ENCODE measurements around the gene PAPPA. TPM values are rescaled to one million over a fixed set of nuclear protein-coding genes. Genes with fewer than 3 reads are reported as not detected.

The PAPPA gene
- total and polyA plus RNA-seq, 7 experiments from 2014 or later = 0.07 to 0.64 (median 0.48) TPM; not detected in 4

DNA sequence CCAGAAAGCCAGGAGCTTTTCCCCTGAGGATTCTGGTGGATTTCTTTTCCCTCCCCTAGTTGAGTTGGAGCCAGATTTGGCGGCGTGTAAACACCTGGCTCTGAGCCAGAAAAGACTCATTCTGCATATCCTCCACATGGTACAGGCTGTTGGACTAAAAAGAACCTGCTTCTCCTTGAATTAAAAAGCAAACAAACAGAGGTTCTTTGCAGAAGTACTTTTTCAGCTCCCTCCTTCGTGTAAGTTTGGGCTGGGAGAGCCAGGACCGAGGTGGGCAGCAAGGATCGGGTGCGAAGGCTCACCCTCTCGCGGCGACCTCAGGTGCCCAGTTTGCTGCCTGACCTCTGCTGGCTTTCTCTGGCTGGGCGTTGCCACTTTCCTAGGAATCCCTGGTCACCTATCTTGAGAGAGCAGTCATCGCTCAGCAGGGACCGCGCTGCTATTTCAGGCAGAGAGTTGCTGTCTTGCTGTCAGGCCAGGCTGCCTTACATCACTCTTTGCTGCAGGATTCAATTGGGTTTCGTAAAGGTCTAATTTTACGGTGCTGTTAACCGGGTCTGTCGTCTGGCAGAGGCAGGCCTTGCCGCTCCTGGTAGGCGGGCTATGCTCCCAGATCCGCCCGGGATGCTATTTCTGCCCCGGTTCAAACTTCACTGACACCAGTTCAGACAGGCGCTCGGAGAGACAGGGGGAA is 3.2 kb downstream of the PAPPA start:
- H3K27me3 ChIP-seq (ENCODE audit: control insufficient read depth in 2 of 2, insufficient read depth in 2 of 2, low read length in 2 of 2) = no peaks in the 10 kb centered on the region
- intact Hi-C loops (cut with micrococcal nuclease) = no loop called here
- H3K36me3 ChIP-seq (ENCODE audit: control insufficient read depth in 2 of 3, insufficient read depth in 3 of 3, low read length in 3 of 3) = no peaks in the 10 kb centered on the region
- Mint-ChIP-seq H3K4me3 (no peak overlapping the region), H3K27ac (no peak overlapping the region), H3K36me3 (peaks cover 0 to 5% (median 0%) of the 10 kb centered on the region in 5 donors), H3K4me1 (peaks cover 0 to 19% (median 5%) of the 10 kb centered on the region in 7 donors), H3K27me3 (peaks cover 63 to 83% (median 76%) of the 10 kb centered on the region in 5 donors), H3K9me3 (peaks cover 0 to 16% (median 4%) of the 10 kb centered on the region in 11 donors)
- no peak for ATAC-seq
- no peak for DNase-seq
- no peak overlapping the region for H3K4me3 ChIP-seq (ENCODE audit: low read length)
- no peaks in the 10 kb centered on the region for H3K4me1 ChIP-seq (ENCODE audit: control insufficient read depth in 2 of 2, insufficient read depth in 2 of 2, low read length in 2 of 2)
- ChIA-PET POLR2A (interaction anchor here (0.7 kb wide), 1 partner anchor 1005 kb away, joined by 3 read pairs; no protein-coding TSS in a partner anchor), CTCF (no interaction called here)
- no peaks in the 10 kb centered on the region for H3K9me3 ChIP-seq (ENCODE audit: control insufficient read depth in 2 of 3, low read length in 3 of 3)
- no peak overlapping the region for H3K27ac ChIP-seq (ENCODE audit: low read depth, low read length)

DNA sequence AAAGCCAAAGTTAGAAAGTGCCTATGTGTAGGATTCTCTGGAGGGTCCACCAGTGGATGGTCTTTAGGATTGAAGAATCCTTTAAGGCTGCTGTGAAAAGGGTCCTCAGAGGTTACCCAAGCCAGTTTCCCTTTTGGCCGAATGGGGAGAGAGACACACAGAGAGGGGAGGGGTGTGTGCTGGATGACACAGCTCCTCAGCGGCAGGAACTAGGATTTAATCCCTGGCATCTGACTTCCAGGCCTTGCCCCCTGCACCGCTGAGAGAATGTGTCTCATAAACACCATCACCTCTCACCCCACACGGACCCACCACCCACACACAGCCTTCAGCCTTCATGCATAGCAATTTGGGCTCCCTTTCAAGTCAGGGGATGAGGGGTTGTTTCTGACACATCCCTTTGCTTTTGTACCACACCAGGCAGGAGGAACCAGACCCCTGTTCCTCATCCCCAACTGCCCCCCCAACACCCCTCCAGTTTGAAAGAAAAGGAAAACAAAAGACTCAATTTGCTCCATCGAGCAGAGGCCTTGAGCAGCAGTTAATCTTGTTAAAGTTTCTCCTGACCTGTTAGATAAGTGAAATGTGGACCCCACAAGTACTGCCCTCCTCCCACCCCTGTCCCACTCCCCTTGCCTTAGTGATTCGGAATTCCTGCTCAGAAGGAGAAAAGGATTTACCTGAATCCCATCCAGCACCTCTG is 4.0 kb downstream of the PAPPA start:
- CTCF ChIA-PET = no interaction called here
- peaks cover 0 to 16% (median 4%) of the 10 kb centered on the region in 11 donors for H3K9me3 Mint-ChIP-seq
- intact Hi-C loops (cut with micrococcal nuclease) = no loop called here

DNA sequence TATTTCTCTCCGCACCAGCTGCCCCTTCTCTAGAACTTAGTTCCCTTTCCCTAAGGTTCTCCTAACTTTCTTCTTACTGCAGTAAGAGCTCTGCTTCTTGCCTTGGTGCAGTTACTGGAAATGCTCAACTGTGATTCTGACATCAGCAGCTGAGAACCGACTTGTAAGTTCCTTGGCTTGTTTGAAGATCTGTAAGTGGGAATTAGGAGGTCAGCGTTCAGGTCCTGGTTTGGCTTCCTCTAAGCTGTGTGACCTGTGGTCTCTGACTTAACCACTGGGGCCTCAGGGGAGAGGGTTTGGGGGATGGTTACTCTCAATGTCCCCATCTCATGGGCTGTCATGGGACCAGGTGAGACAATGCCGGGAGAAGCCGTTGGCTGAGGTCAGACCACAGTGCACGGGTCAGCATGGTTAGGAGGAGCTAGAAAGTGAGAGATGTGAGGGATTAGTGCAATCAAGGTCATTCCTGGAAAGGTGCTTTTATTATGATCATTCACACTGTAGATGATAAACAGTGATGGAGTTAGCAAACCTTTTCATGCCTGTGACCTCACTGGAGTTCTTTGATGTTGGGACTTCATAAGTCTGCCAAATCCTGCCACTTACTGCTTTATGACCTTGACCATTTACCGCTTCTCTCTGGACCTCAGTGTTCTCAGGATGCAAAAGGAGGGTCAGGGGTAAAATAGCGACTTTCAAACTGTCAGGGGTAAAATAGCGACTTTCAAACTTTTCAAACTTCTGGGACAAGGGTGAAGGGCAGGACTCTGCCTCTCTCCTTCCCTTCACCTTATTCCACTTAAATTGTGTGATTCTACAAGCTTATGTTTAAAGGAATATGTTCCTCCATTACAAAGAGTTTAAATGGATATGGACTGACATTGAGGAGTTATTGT is 7.3 kb downstream of the PAPPA start:
- Mint-ChIP-seq H3K36me3 (peaks cover 0 to 5% (median 0%) of the 10 kb centered on the region in 5 donors), H3K27ac (no peak overlapping the region), H3K4me3 (no peak overlapping the region), H3K4me1 (peaks cover 0 to 1% (median 0%) of the 10 kb centered on the region in 7 donors), H3K27me3 (peaks cover 29 to 52% (median 44%) of the 10 kb centered on the region in 5 donors), H3K9me3 (peaks cover 0 to 12% (median 4%) of the 10 kb centered on the region in 11 donors)
- CTCF ChIA-PET = no interaction called here
- Histone ChIP-seq H3K4me1 (ENCODE audit: control insufficient read depth in 2 of 2, insufficient read depth in 2 of 2, low read length in 2 of 2) (no peaks in the 10 kb centered on the region), H3K4me3 (ENCODE audit: low read length) (no peak overlapping the region), H3K27ac (ENCODE audit: low read depth, low read length) (no peak overlapping the region), H3K9me3 (ENCODE audit: control insufficient read depth in 2 of 3, low read length in 3 of 3) (no peaks in the 10 kb centered on the region), H3K36me3 (ENCODE audit: control insufficient read depth in 2 of 3, insufficient read depth in 3 of 3, low read length in 3 of 3) (no peaks in the 10 kb centered on the region), H3K27me3 (ENCODE audit: control insufficient read depth in 2 of 2, insufficient read depth in 2 of 2, low read length in 2 of 2) (no peaks in the 10 kb centered on the region)
- intact Hi-C loops (cut with micrococcal nuclease) = no loop called here
- ATAC-seq (no peak), DNase-seq (no peak)
- POLR2A ChIA-PET = no interaction called here

More for the DNA sequence above, 4.0 kb downstream of the PAPPA start:
- Mint-ChIP-seq H3K27me3 (peaks cover 56 to 77% (median 68%) of the 10 kb centered on the region in 5 donors), H3K36me3 (peaks cover 0 to 5% (median 0%) of the 10 kb centered on the region in 5 donors), H3K27ac (no peak overlapping the region), H3K4me1 (peaks cover 0 to 19% (median 5%) of the 10 kb centered on the region in 7 donors), H3K4me3 (no peak overlapping the region)
- Histone ChIP-seq H3K4me3 (ENCODE audit: low read length) (no peak overlapping the region), H3K9me3 (ENCODE audit: control insufficient read depth in 2 of 3, low read length in 3 of 3) (no peaks in the 10 kb centered on the region), H3K27ac (ENCODE audit: low read depth, low read length) (no peak overlapping the region), H3K36me3 (ENCODE audit: control insufficient read depth in 2 of 3, insufficient read depth in 3 of 3, low read length in 3 of 3) (no peaks in the 10 kb centered on the region), H3K4me1 (ENCODE audit: control insufficient read depth in 2 of 2, insufficient read depth in 2 of 2, low read length in 2 of 2) (no peaks in the 10 kb centered on the region), H3K27me3 (ENCODE audit: control insufficient read depth in 2 of 2, insufficient read depth in 2 of 2, low read length in 2 of 2) (no peaks in the 10 kb centered on the region)
- no peak for DNase-seq
- POLR2A ChIA-PET = interaction anchor here (0.7 kb wide), 1 partner anchor 1005 kb away, joined by 3 read pairs; no protein-coding TSS in a partner anchor
- ATAC-seq = no peak

DNA sequence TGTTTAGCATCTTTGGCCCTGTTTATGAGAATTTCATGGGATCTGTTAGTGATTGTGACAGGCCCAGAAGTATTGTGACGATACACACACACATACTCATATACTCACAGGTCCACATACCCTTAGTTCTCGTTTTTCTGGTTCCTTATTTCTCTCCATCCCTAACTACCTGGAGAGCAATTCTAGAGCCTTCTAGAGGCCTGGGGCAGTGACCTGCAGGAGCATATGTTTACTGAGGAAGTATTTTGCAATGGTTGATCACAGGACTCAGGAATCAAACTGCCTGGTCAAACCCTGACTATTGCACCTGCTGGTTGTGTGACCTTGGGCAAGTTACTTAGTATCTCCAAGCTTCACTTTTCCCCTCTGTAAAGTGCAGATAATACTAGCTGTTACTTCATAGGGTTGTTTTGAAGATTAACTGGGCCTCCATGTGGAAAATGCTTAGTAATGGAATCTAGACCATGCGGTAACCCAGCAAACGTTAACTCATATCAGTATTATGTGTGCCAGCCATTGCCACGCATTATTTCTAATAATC is 8.7 kb downstream of the PAPPA start:
- Histone ChIP-seq H3K27me3 (ENCODE audit: control insufficient read depth in 2 of 2, insufficient read depth in 2 of 2, low read length in 2 of 2) (no peaks in the 10 kb centered on the region), H3K9me3 (ENCODE audit: control insufficient read depth in 2 of 3, low read length in 3 of 3) (no peaks in the 10 kb centered on the region), H3K36me3 (ENCODE audit: control insufficient read depth in 2 of 3, insufficient read depth in 3 of 3, low read length in 3 of 3) (no peaks in the 10 kb centered on the region), H3K27ac (ENCODE audit: low read depth, low read length) (no peak overlapping the region), H3K4me1 (ENCODE audit: control insufficient read depth in 2 of 2, insufficient read depth in 2 of 2, low read length in 2 of 2) (no peaks in the 10 kb centered on the region), H3K4me3 (ENCODE audit: low read length) (no peak overlapping the region)
- peaks cover 0 to 18% (median 4%) of the 10 kb centered on the region in 11 donors for H3K9me3 Mint-ChIP-seq
- ChIA-PET POLR2A (no interaction called here), CTCF (no interaction called here)
- no peak for ATAC-seq
- DNase-seq = no peak
- peaks cover 15 to 38% (median 32%) of the 10 kb centered on the region in 5 donors for H3K27me3 Mint-ChIP-seq
- no peaks in the 10 kb centered on the region for H3K4me1 Mint-ChIP-seq
- H3K4me3 Mint-ChIP-seq = no peak overlapping the region
- no peak overlapping the region for H3K27ac Mint-ChIP-seq
- intact Hi-C loops (cut with micrococcal nuclease) = no loop called here
- peaks cover 0 to 5% (median 0%) of the 10 kb centered on the region in 5 donors for H3K36me3 Mint-ChIP-seq

DNA sequence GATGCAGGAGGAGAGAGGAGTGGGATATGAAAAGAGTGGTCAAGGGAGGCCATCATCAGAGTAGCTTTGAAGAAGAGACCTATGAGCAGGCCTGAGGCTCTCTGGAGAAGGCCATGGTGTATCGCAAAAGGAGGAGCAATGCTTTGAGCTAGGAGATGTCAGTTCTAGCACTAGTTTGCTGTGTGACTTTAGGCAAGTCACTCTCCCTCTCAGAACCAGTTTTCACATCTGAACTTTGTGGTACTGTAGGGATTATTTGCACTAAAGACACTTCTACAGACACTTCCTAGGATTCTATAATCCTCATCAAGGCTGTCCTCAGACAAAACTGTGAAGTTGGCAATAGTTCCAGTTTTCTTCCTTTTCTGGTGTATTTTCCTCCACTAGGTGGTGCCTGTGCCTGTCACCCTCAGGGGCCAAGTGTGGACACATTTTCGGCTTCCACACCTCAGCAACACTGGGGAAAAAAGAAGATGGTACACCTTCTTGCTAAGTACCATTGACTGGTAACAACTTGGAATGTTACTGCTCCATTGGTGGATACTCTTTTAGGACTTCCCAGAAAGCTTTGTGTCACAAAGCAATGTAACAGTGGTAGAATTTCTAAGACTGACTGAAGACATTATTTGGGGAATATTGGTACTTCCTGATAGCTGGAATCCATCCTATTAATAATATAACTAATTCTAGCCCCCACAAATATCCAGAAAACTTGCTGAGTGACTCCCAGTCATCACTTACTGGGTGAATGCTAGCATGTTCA is 9.9 kb downstream of the PAPPA start:
- Histone ChIP-seq H3K27ac (ENCODE audit: low read depth, low read length) (no peak overlapping the region), H3K4me1 (ENCODE audit: control insufficient read depth in 2 of 2, insufficient read depth in 2 of 2, low read length in 2 of 2) (no peaks in the 10 kb centered on the region), H3K27me3 (ENCODE audit: control insufficient read depth in 2 of 2, insufficient read depth in 2 of 2, low read length in 2 of 2) (no peaks in the 10 kb centered on the region), H3K4me3 (ENCODE audit: low read length) (no peak overlapping the region), H3K36me3 (ENCODE audit: control insufficient read depth in 2 of 3, insufficient read depth in 3 of 3, low read length in 3 of 3) (no peaks in the 10 kb centered on the region), H3K9me3 (ENCODE audit: control insufficient read depth in 2 of 3, low read length in 3 of 3) (no peaks in the 10 kb centered on the region)
- Mint-ChIP-seq H3K9me3 (peaks cover 0 to 18% (median 4%) of the 10 kb centered on the region in 11 donors), H3K36me3 (peaks cover 0 to 5% (median 0%) of the 10 kb centered on the region in 5 donors), H3K27ac (no peak overlapping the region), H3K4me3 (no peak overlapping the region), H3K27me3 (peaks cover 5 to 27% (median 22%) of the 10 kb centered on the region in 5 donors), H3K4me1 (no peaks in the 10 kb centered on the region)
- ChIA-PET CTCF (no interaction called here), POLR2A (no interaction called here)
- DNase-seq = no peak
- intact Hi-C loops (cut with micrococcal nuclease) = no loop called here
- ATAC-seq = no peak

DNA sequence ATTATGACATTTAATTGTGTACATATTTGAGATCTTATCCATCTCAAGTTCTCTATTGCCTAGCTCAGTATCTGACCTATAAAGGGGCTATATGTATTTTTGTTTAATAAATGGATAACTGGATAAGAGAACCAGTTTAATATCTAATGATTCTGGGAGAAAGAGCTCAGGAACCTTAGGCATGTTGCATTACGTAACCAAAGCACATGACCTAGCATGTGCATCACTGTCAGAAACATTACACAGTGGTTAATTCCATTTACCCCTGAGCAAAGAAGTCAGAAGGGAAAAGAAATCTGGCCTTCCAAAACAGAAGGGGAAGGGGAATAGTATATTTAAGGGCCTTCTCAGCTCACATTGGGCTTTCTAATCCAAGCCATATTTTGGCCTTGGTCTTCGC is 12.3 kb downstream of the PAPPA start:
- Histone ChIP-seq H3K27me3 (ENCODE audit: control insufficient read depth in 2 of 2, insufficient read depth in 2 of 2, low read length in 2 of 2) (no peaks in the 10 kb centered on the region), H3K27ac (ENCODE audit: low read depth, low read length) (no peak overlapping the region), H3K4me3 (ENCODE audit: low read length) (no peak overlapping the region), H3K4me1 (ENCODE audit: control insufficient read depth in 2 of 2, insufficient read depth in 2 of 2, low read length in 2 of 2) (no peaks in the 10 kb centered on the region), H3K9me3 (ENCODE audit: control insufficient read depth in 2 of 3, low read length in 3 of 3) (no peaks in the 10 kb centered on the region), H3K36me3 (ENCODE audit: control insufficient read depth in 2 of 3, insufficient read depth in 3 of 3, low read length in 3 of 3) (no peaks in the 10 kb centered on the region)
- H3K27ac Mint-ChIP-seq = no peak overlapping the region
- H3K27me3 Mint-ChIP-seq = peaks cover 0 to 15% (median 6%) of the 10 kb centered on the region in 5 donors
- intact Hi-C loops (cut with micrococcal nuclease) = no loop called here
- no peak for ATAC-seq
- no peak overlapping the region for H3K4me3 Mint-ChIP-seq
- no peaks in the 10 kb centered on the region for H3K4me1 Mint-ChIP-seq
- peaks cover 0 to 14% (median 0%) of the 10 kb centered on the region in 11 donors for H3K9me3 Mint-ChIP-seq
- ChIA-PET CTCF (no interaction called here), POLR2A (no interaction called here)
- H3K36me3 Mint-ChIP-seq = no peaks in the 10 kb centered on the region
- no peak for DNase-seq
